Prostate gland (tissue), 2 donors: ENCODE data around the gene GIT2. TPM values are rescaled to one million over a fixed set of nuclear protein-coding genes. Genes with fewer than 3 reads are reported as not detected.

ENCODE experiments used
- DNase-seq: peaks from one replicate; pipeline ENCODE4 v3.0.0-alpha.2; 2019; ENCODE audit warnings: low spot score
- H3K27ac ChIP-seq, 2 donors: fragments of 200-600 bp; sonication (generic); 2 replicates each; pipeline ENCODE4 v1.5.1; 2017 to 2019
- H3K27me3 ChIP-seq: fragments of 200-600 bp; sonication (generic); replicated peaks from 2 replicates; pipeline ENCODE4 v1.5.1; 2019; ENCODE audit not compliant: insufficient read depth
- H3K36me3 ChIP-seq, 2 donors: fragments of 200-600 bp; sonication (generic); 1 replicate in 1 of 2; 2 replicates in 1 of 2; pipeline versions ENCODE4 v1.5.1 to v1.8.1; 2017 to 2019
- H3K4me1 ChIP-seq: fragments of 200-600 bp; sonication (generic); replicated peaks from 2 replicates; pipeline ENCODE4 v1.5.1; 2019
- H3K4me3 ChIP-seq, 2 donors: fragments of 200-600 bp; sonication (generic); 2 replicates each; pipeline ENCODE4 v1.5.1; 2017 to 2019
- H3K9me3 ChIP-seq: fragments of 200-600 bp; sonication (generic); 2 replicates; pipeline ENCODE4 v1.5.1; 2017
- POLR2A ChIP-seq: fragments of 450-650 bp; IDR thresholded peaks from one replicate; pipeline ENCODE4 v1.6.1; 2016; ENCODE audit warnings: antibody characterized with exemption, mild to moderate bottlenecking
- POLR2AphosphoS5 ChIP-seq: sonication (generic); formaldehyde crosslinking; IDR thresholded peaks from one replicate; pipeline ENCODE4 v1.6.1; 2017; ENCODE audit warnings: antibody characterized with exemption
- WGBS: methylation state at CpG from one replicate; pipeline ENCODE4 v1.1.5; 2018; 5-methylcytosine and 5-hydroxymethylcytosine counted together
- intact Hi-C: fragments of 100-400 bp; cut with DNase I; formaldehyde crosslinking; loops from one replicate; pipeline ENCODE4 v1.14.2; 2022
- total RNA-seq, 2 donors: library from RNA; depleted of rRNA; stranded (reverse); fragments of >200 nt; gene quantifications; one replicate each; pipeline ENCODE4 v1.1.0, GENCODE V29; 2016
- TF ChIP-seq, protein P1 (sequence below), 4 experiments: fragments of 200-600 bp in 2 of 4; fragments of 450-650 bp in 2 of 4; sonication (generic) in 2 of 4; IDR thresholded peaks; 1 replicate in 3 of 4; 2 replicates in 1 of 4; pipeline ENCODE4 v1.5.1; 2016 to 2019; ENCODE audit warnings: antibody characterized with exemption in 4 of 4, mild to moderate bottlenecking in 2 of 4, moderate library complexity in 2 of 4

The GIT2 gene
- total RNA-seq, 2 donors from 2014 or later, result 20.9 to 43.3 TPM

DNA sequence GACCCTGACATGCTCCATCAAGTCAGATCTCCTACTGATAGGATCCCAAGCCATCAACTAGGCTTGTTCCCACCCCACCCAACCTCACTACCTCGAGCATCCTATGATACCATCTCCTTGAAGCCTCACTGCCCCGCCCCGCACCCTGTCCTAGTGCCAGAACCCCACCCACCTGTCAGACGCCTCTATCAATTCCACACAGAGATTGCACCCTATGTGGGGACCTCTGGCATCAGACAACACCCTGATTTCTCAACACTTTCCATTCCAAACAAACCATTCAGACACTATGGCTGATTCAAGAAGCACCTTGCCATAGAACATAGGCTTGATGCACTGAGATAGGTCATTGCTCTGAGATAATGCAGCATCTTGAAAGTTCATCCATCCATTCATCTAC lies 112.7 kb downstream of the GIT2 start:
- H3K36me3 ChIP-seq, result no peaks in the 10 kb centered on the region
- intact Hi-C loops, result no loop called here
- no peak for DNase-seq
- TF ChIP-seq POLR2AphosphoS5, result no peak
- TF ChIP-seq POLR2A, result no peak
- TF ChIP-seq, protein P1, sequence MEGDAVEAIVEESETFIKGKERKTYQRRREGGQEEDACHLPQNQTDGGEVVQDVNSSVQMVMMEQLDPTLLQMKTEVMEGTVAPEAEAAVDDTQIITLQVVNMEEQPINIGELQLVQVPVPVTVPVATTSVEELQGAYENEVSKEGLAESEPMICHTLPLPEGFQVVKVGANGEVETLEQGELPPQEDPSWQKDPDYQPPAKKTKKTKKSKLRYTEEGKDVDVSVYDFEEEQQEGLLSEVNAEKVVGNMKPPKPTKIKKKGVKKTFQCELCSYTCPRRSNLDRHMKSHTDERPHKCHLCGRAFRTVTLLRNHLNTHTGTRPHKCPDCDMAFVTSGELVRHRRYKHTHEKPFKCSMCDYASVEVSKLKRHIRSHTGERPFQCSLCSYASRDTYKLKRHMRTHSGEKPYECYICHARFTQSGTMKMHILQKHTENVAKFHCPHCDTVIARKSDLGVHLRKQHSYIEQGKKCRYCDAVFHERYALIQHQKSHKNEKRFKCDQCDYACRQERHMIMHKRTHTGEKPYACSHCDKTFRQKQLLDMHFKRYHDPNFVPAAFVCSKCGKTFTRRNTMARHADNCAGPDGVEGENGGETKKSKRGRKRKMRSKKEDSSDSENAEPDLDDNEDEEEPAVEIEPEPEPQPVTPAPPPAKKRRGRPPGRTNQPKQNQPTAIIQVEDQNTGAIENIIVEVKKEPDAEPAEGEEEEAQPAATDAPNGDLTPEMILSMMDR (IDR thresholded peaks at IDR 0.05), result no peak
- no peaks in the 10 kb centered on the region for H3K9me3 ChIP-seq
- no peak overlapping the region for H3K27ac ChIP-seq
- no peak overlapping the region for H3K4me3 ChIP-seq
- WGBS, result 64% methylated on average over 4 of the region's 4 CpGs
- peaks cover 3% of the 10 kb centered on the region for H3K4me1 ChIP-seq
- H3K27me3 ChIP-seq, result no peaks in the 10 kb centered on the region

DNA sequence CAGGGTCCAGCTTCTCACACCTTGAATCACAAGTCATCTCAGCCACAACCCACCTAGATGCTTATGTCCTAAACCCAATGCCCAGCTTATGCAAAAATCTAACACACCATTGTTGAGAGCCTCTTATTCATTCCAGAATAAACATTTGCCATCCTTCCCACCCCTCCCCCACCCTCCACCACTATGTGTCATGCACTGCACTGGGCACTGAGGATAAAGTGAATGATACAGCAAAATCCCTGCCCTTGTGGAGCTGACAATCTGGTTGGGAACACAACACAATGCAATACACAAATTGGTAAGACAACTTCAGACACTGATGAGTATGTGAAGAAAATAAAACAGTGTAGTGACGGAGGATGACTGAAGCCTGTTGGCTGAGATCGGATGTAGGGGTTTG lies 114.4 kb downstream of the GIT2 start:
- no peaks in the 10 kb centered on the region for H3K27me3 ChIP-seq
- 95% methylated on average over 2 of the region's 2 CpGs for WGBS
- no peaks in the 10 kb centered on the region for H3K9me3 ChIP-seq
- TF ChIP-seq POLR2A (no peak), POLR2AphosphoS5 (no peak)
- TF ChIP-seq, protein P1 (IDR thresholded peaks at IDR 0.05), result no peak
- peaks cover 3% of the 10 kb centered on the region for H3K4me1 ChIP-seq
- H3K4me3 ChIP-seq, result no peak overlapping the region
- no peak for DNase-seq
- H3K27ac ChIP-seq, result no peak overlapping the region
- intact Hi-C loops, result loop anchor here (2.0 kb wide), 1 partner anchor 77 kb away; no protein-coding TSS in a partner anchor
- H3K36me3 ChIP-seq, result no peaks in the 10 kb centered on the region

DNA sequence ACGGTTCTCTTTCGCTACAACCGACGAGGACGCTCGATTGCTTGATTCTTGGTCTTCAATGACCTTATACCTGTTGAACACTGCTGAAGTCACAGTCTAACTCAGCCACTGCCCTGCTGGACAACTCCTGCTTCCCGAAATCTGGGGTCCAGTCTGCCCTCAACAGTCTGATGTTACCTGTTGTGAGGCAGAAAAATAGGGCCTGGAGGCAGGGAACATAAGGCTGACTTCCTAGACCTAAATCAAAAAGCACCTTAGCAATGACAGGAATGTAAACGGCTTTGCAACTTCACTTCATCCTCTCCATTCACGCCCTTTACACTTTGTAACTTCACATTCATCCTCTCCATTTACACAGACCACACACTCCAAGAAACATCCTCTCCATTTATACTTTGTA lies 115.2 kb downstream of the GIT2 start:
- no peaks in the 10 kb centered on the region for H3K36me3 ChIP-seq
- no peaks in the 10 kb centered on the region for H3K9me3 ChIP-seq
- TF ChIP-seq POLR2AphosphoS5, result no peak
- TF ChIP-seq POLR2A, result no peak
- peak overlapping the region; percentile 68 to 78 for H3K4me3 ChIP-seq
- no peak for DNase-seq
- no peaks in the 10 kb centered on the region for H3K27me3 ChIP-seq
- intact Hi-C loops, result loop anchor here (2.0 kb wide), 1 partner anchor 76 kb away; no protein-coding TSS in a partner anchor
- WGBS, result 10% methylated on average over 9 of the region's 9 CpGs
- peak overlapping the region; percentile 43 to 65 for H3K27ac ChIP-seq
- H3K4me1 ChIP-seq, result peaks cover 8% of the 10 kb centered on the region

DNA sequence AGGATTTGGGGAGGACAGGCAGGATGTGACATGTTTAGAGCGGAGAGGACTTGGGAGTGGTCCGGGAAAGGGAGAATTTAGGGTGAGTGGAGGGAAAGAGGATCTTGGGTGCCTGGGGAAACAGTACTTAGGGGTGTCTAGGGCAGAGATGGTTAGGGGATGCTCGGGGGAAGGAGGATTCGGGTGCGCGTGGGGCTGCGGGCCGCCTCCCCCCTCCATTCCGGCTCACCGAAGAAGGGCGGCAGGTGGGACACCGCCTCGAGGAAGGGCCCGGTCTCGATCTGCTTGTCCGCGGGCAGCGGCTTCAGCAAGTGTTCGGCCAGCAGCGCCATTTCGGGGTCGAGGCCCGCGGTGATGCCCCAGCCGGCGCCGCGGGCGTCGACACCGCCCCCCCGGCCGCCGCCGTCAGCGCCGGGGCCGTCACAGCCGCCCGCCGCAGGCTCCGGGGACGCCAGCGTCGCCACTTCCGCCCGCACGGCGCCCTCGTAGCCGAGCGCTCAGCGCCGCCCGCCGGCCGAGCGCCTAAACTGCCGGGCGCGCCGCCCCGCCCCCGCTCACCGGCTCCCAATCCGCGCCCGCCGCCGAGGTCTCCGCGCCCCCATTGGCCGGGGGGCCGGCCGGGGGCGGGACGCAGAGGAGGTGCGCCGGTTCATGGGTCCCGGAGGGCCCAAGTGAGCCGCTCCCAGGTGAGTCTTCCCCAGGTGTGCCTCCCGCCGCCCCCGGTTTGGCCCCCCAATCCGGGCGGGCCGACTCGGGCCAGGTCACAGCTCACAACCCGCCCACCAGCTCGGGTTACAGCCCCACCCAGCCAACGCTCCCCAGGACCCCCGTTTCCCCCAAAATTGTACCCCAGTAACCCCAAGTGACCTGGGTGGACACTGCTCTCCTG lies 115.9 kb downstream of the GIT2 start, which contains the start of gene GLTP:
GLTP (minus strand) TSS at position 499 of the 889 bp plus-strand sequence; CDS start at position 332, 167 bp downstream.
- H3K27me3 ChIP-seq, result no peaks in the 10 kb centered on the region
- H3K36me3 ChIP-seq, result no peaks in the 10 kb centered on the region
- no peaks in the 10 kb centered on the region for H3K9me3 ChIP-seq
- DNase-seq, result peak; percentile 79
- peaks cover 10% of the 10 kb centered on the region for H3K4me1 ChIP-seq
- TF ChIP-seq POLR2A, result peak; percentile 27
- TF ChIP-seq, protein P1 (IDR thresholded peaks at IDR 0.05), result peak; percentile 54 to 99 (median 78)
- peak; percentile 27 for TF ChIP-seq POLR2AphosphoS5
- intact Hi-C loops, result loop anchor here (2.0 kb wide), 1 partner anchor 75 kb away; no protein-coding TSS in a partner anchor
- WGBS, result under 1% methylated on average over 24 of the region's 92 CpGs
- peak within 1 kb of the TSS; percentile 68 to 78 for H3K4me3 ChIP-seq
- H3K27ac ChIP-seq, result peak within 1 kb of the TSS; percentile 82 to 83

Other genes starting within 250 kb of the GIT2 start
- 1 to 10 TPM; 4.6 to 8.0 TPM for gene TRPV4, start 163.0 kb downstream of the GIT2 start, total RNA-seq
- gene GLTP, start 115.8 kb downstream of the GIT2 start, total RNA-seq, result 10 to 100 TPM; 67.2 to 87.1 TPM
- gene TCHP, start 96.1 kb downstream of the GIT2 start, total RNA-seq, result 10 to 100 TPM; 18.9 to 26.3 TPM
- gene ANKRD13A, start 3.1 kb upstream of the GIT2 start, total RNA-seq, result 10 to 100 TPM; 76.1 to 87.4 TPM
- gene C12orf76, start 52.2 kb upstream of the GIT2 start, total RNA-seq, result 10 to 100 TPM; 20.4 to 26.1 TPM
- 10 to 100 TPM; 11.2 to 16.1 TPM for gene IFT81, start 128.0 kb upstream of the GIT2 start, total RNA-seq